LNCAP (cell line): Measurements from ENCODE around the gene KRTAP21-2.
A peak's percentile ranks its signal among the peaks of the same experiment; 100 is the strongest.

Experiments used
- CTCF ChIP-seq: fragments of 450-650 bp; IDR thresholded peaks from 2 replicates; pipeline ENCODE4 v1.5.1; 2017; ENCODE audit warnings: mild to moderate bottlenecking

KRTAP21-2 gene

GRCh38 chr21:30740462-30740861, 6.6 kb downstream of the KRTAP21-2 start:
- no peak for TF ChIP-seq CTCF

DNA sequence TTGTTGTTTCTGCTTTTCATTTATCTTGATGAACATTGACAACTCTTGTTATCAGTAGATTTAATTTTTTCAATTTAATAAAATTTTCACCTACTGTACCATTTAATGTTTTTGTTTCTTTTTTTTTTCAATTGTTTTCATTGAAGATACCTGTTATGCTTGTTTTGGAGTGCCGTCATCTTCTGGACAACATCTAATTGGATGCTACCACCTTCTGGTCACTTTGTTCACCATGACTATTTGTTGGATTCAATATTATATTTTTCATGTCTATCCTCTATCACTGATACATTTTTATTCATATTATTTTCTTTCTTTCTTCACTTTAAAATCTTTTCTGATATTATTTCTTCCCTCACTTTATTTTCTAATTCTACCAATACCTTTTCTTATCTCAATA, 14.0 kb downstream of the KRTAP21-2 start:
- peak; percentile 42; the same call in 1 of the 2 replicates for TF ChIP-seq CTCF

- no peak for TF ChIP-seq CTCF
These were observed 20.3 kb downstream of the KRTAP21-2 start for GRCh38 chr21:30726726-30727125.

- no peak for TF ChIP-seq CTCF
These were observed 27.7 kb downstream of the KRTAP21-2 start for GRCh38 chr21:30719401-30719800.

GRCh38 chr21:30718239-30718909, 28.7 kb downstream of the KRTAP21-2 start, which contains the start of gene KRTAP21-3:
KRTAP21-3 (minus strand) TSS chr21:30718777; CDS start chr21:30718759, 18 bp downstream.
- TF ChIP-seq CTCF, result no peak

GRCh38 chr21:30717105-30717504, 30.0 kb downstream of the KRTAP21-2 start:
- no peak for TF ChIP-seq CTCF

- TF ChIP-seq CTCF, result no peak
These were observed 32.1 kb downstream of the KRTAP21-2 start for GRCh38 chr21:30714946-30715345.

DNA sequence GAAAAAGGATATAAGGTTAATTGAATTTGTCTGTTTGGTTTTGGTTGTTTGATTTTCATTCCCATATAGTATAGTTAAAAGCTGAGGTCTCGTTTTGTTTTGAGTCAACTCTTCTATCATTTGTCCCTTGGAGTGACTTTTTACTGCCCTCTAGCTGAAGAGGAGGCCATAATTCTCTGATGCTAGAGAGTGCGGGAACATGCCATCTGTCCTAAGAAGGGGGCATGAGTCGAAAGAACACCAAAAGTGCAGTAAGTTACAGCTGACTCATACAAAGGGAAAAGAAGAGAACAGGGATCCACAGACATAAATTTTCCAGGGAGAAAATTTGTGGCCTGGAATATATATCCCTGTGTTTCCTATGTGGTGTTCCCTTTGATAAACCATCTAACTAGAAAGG, 32.6 kb downstream of the KRTAP21-2 start:
- no peak for TF ChIP-seq CTCF
